B cell (primary cell): ENCODE results near the gene CDH20. TPM values are rescaled to one million over a fixed set of nuclear protein-coding genes. Genes with fewer than 3 reads are reported as not detected.

Experiments
- ATAC-seq: fragments of 200-7000 bp; cut with Tn5 transposase; one replicate; pipeline ENCODE4 v1.10.0; 2021; ENCODE audit warnings: low read depth, mild to moderate bottlenecking, moderate number of reproducible peaks, moderate library complexity
- CTCF ChIA-PET: fragments of 350-600 bp; sonication (Branson Sonifier 250); formaldehyde crosslinking; loops from one replicate; lab custom pipeline; 2021; ENCODE audit warnings: antibody characterized with exemption, inconsistent platforms; lab: Charles Lee
- POLR2A ChIA-PET: fragments of 350-600 bp; sonication (Branson Sonifier 250); formaldehyde crosslinking; loops from one replicate; lab custom pipeline; 2021; ENCODE audit warnings: antibody characterized with exemption; lab: Charles Lee
- DNase-seq: peaks from one replicate; pipeline ENCODE4 v3.0.0; 2013
- H2AFZ ChIP-seq: 2 replicates; pipeline ENCODE4 v1.6.1; 2012; ENCODE audit warnings: mild to moderate bottlenecking, low read depth, low read length; ENCODE audit not compliant: insufficient read depth, poor library complexity, severe bottlenecking
- H3K27ac ChIP-seq, 2 donors: 1 replicate in 1 of 2; 2 replicates in 1 of 2; pipeline ENCODE4 v1.5.1; 2012 to 2013; ENCODE audit warnings: low read length in 2 of 2, mild to moderate bottlenecking in 2 of 2, moderate library complexity in 1 of 2
- H3K27me3 ChIP-seq, 4 experiments: fragments of 200-600 bp in 1 of 4; sonication (generic) in 1 of 4; replicated peaks in 1 of 4; 1 replicate in 2 of 4; 2 replicates in 2 of 4; pipeline versions ENCODE4 v1.6.1 to v1.7.0; 2013 to 2016; ENCODE audit warnings: low read length in 3 of 4, mild to moderate bottlenecking in 2 of 4, mixed read lengths in 1 of 4, moderate library complexity in 1 of 4; ENCODE audit not compliant: insufficient read depth in 4 of 4, control insufficient read depth in 3 of 4; ENCODE audit errors: control extremely low read depth in 1 of 4
- H3K36me3 ChIP-seq, 2 experiments: replicated peaks in 1 of 2; 1 replicate in 1 of 2; 2 replicates in 1 of 2; pipeline versions ENCODE4 v1.6.1 to v1.7.1; 2013; ENCODE audit warnings: low read length in 1 of 2; ENCODE audit not compliant: insufficient read depth in 2 of 2, control insufficient read depth in 1 of 2; ENCODE audit errors: control extremely low read depth in 1 of 2, extremely low read depth in 1 of 2
- H3K4me1 ChIP-seq, 2 donors: fragments of 200-600 bp in 1 of 2; sonication (generic) in 1 of 2; 1 replicate in 1 of 2; 2 replicates in 1 of 2; pipeline versions ENCODE4 v1.5.1 to v1.6.1; 2013 to 2017; ENCODE audit warnings: low read length in 2 of 2; ENCODE audit not compliant: control insufficient read depth in 2 of 2, insufficient read depth in 2 of 2
- H3K4me2 ChIP-seq: replicated peaks from 2 replicates; pipeline ENCODE3; 2012; ENCODE audit warnings: mild to moderate bottlenecking, low read depth, low read length; ENCODE audit not compliant: poor library complexity, severe bottlenecking
- H3K4me3 ChIP-seq, 5 experiments: fragments of 200-600 bp in 1 of 5; sonication (generic) in 1 of 5; 1 replicate in 3 of 5; 2 replicates in 2 of 5; pipeline versions ENCODE4 v1.5.1 to v1.7.0; 2011 to 2016; ENCODE audit warnings: low read length in 4 of 5, mild to moderate bottlenecking in 4 of 5, low read depth in 2 of 5, control low read depth in 1 of 5, moderate library complexity in 1 of 5; ENCODE audit not compliant: insufficient read depth in 1 of 5; ENCODE audit errors: control extremely low read depth in 1 of 5, extremely low read depth in 1 of 5
- H3K79me2 ChIP-seq: fragments of 200-600 bp; sonication (generic); one replicate; pipeline ENCODE4 v1.6.0; 2016; ENCODE audit warnings: low read length; ENCODE audit not compliant: control insufficient read depth, insufficient read depth
- H3K9ac ChIP-seq: fragments of 200-600 bp; sonication (generic); 2 replicates; pipeline ENCODE4 v1.6.1; 2017; ENCODE audit warnings: mild to moderate bottlenecking, low read length, moderate library complexity
- H3K9me3 ChIP-seq, 3 donors: one replicate each; pipeline versions ENCODE4 v1.6.1 to v1.7.1; 2013; ENCODE audit warnings: low read length in 2 of 3; ENCODE audit not compliant: control insufficient read depth in 2 of 3, insufficient read depth in 1 of 3; ENCODE audit errors: control extremely low read depth in 1 of 3
- H4K20me1 ChIP-seq: 2 replicates; pipeline ENCODE4 v1.6.0; 2012; ENCODE audit warnings: mild to moderate bottlenecking, low read length; ENCODE audit not compliant: insufficient read depth, control insufficient read depth, poor library complexity, severe bottlenecking
- H3K27ac Mint-ChIP-seq: one replicate; pipeline ENCODE4 v1.8.0; 2021; ENCODE audit warnings: mixed read lengths
- H3K27me3 Mint-ChIP-seq: one replicate; pipeline ENCODE4 v1.8.0; 2021; ENCODE audit warnings: mixed read lengths
- H3K4me1 Mint-ChIP-seq: one replicate; pipeline ENCODE4 v1.8.0; 2021; ENCODE audit warnings: mixed read lengths
- H3K4me3 Mint-ChIP-seq: one replicate; pipeline ENCODE4 v1.8.0; 2021; ENCODE audit warnings: mixed read lengths
- H3K9me3 Mint-ChIP-seq: one replicate; pipeline ENCODE4 v1.8.0; 2022; ENCODE audit warnings: mixed read lengths; ENCODE audit not compliant: insufficient read depth
- CTCF ChIP-seq: fragments of 200-600 bp; IDR thresholded peaks from one replicate; pipeline ENCODE4 v1.8.0; 2022; ENCODE audit warnings: antibody characterized with exemption, mild to moderate bottlenecking
- EZH2 ChIP-seq: IDR thresholded peaks from 2 replicates; pipeline ENCODE4 v1.6.1; 2012; ENCODE audit warnings: borderline replicate concordance, low read depth, mild to moderate bottlenecking, moderate library complexity, low read length; ENCODE audit not compliant: insufficient read depth, poor library complexity, severe bottlenecking
- WGBS: methylation state at CpG from one replicate; pipeline ENCODE4 v1.1.5; 2013; ENCODE audit warnings: missing lambda C conversion rate; ENCODE audit not compliant: insufficient coverage; 5-methylcytosine and 5-hydroxymethylcytosine counted together
- intact Hi-C: fragments of 100-400 bp; cut with micrococcal nuclease; formaldehyde crosslinking; loops from one replicate; pipeline ENCODE4 v1.10.0; 2022
- polyA plus RNA-seq: library from polyadenylated mRNA; depleted of rRNA; stranded (reverse); fragments of >200 nt; gene quantifications from 2 replicates; pipeline ENCODE4 v1.2.3, GENCODE V29; 2012
- total RNA-seq, 2 donors: library from RNA; stranded (reverse); fragments of 120-200 nt in 1 of 2; gene quantifications; 1 replicate in 1 of 2; 2 replicates in 1 of 2; pipeline versions ENCODE4 v1.2.3 to v1.2.4, GENCODE V29; 2013 to 2022

CDH20 gene
- total and polyA plus RNA-seq, 2 donors (not counting 1 experiment from before 2014, with no cell fraction given) = 0.09 TPM; not detected in 1

DNA sequence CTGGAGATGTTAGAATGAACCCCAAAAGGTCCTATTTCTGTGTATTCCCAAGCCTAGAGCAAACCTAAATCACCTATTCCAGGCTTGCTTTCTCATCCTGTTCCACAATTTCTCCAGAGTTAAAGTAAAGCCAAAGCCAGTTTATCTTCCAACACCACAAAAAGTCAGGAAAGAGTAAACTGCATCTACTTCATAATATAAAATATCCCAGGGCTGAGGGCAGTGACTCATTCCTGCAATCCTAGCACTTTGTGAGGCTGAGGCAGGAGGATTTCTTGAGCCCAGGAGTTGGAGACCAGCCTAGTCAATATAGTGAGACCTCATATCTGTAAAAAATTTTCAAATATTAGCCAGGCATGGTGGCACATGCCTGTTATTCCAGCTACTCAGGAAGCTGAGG, 241.4 kb downstream of the CDH20 start:
- H3K27ac ChIP-seq = no peak overlapping the region
- no peak overlapping the region for H3K4me2 ChIP-seq
- H3K79me2 ChIP-seq = no peaks in the 10 kb centered on the region
- no peak overlapping the region for H3K9ac ChIP-seq
- ChIA-PET POLR2A (no interaction called here), CTCF (interaction anchor here (0.7 kb wide), 1 partner anchor 752 kb away, joined by 6 read pairs; no protein-coding TSS in a partner anchor)
- no peak overlapping the region for H3K4me3 ChIP-seq
- no peak for ATAC-seq
- H3K9me3 Mint-ChIP-seq = peaks cover 8% of the 10 kb centered on the region
- H3K4me1 ChIP-seq = no peaks in the 10 kb centered on the region
- intact Hi-C loops = no loop called here
- no peaks in the 10 kb centered on the region for H4K20me1 ChIP-seq
- H3K4me3 Mint-ChIP-seq = no peak overlapping the region
- peaks cover 14% of the 10 kb centered on the region for H3K27me3 Mint-ChIP-seq
- no peaks in the 10 kb centered on the region for H3K36me3 ChIP-seq
- H3K4me1 Mint-ChIP-seq = no peaks in the 10 kb centered on the region
- H3K9me3 ChIP-seq = peaks cover 0 to 3% (median 0%) of the 10 kb centered on the region in 3 donors
- TF ChIP-seq CTCF (no peak), EZH2 (no peak)
- no peak overlapping the region for H3K27ac Mint-ChIP-seq
- DNase-seq = no peak
- peaks cover 0 to 6% (median 2%) of the 10 kb centered on the region in 4 experiments for H3K27me3 ChIP-seq
- no peak overlapping the region for H2AFZ ChIP-seq

GRCh38 chr18:61575419-61575818, 242.2 kb downstream of the CDH20 start:
- ChIA-PET CTCF (no interaction called here), POLR2A (no interaction called here)
- intact Hi-C loops = no loop called here
- WGBS = 82% methylated on average over 1 of the region's 3 CpGs
- no peak overlapping the region for H3K4me3 Mint-ChIP-seq
- Histone ChIP-seq H3K36me3 (no peaks in the 10 kb centered on the region), H3K4me3 (no peak overlapping the region), H4K20me1 (no peaks in the 10 kb centered on the region), H2AFZ (no peak overlapping the region), H3K27me3 (peaks cover 0 to 8% (median 2%) of the 10 kb centered on the region in 4 experiments), H3K79me2 (no peaks in the 10 kb centered on the region), H3K9me3 (peaks cover 0 to 3% (median 0%) of the 10 kb centered on the region in 3 donors), H3K27ac (no peak overlapping the region), H3K9ac (no peak overlapping the region), H3K4me1 (no peaks in the 10 kb centered on the region), H3K4me2 (no peak overlapping the region)
- TF ChIP-seq EZH2 (no peak), CTCF (no peak)
- DNase-seq (no peak), ATAC-seq (no peak)
- peaks cover 8% of the 10 kb centered on the region for H3K9me3 Mint-ChIP-seq
- peaks cover 18% of the 10 kb centered on the region for H3K27me3 Mint-ChIP-seq
- no peaks in the 10 kb centered on the region for H3K4me1 Mint-ChIP-seq
- H3K27ac Mint-ChIP-seq = no peak overlapping the region
